Measurements from ENCODE around the gene PRMT3.
A peak's percentile ranks its signal among the peaks of the same experiment; 100 is the strongest.

The PRMT3 gene

GRCh38 chr11:20387261-20388095, at the start of gene PRMT3 (continued):
- TF ChIP-seq PRDM4 (tag by site-specific recombination; IDR thresholded peaks at IDR 0.05) (peak; percentile 11; the same call in 1 of the 2 replicates), ZNF560 (tag by site-specific recombination; IDR thresholded peaks at IDR 0.05; ENCODE audit: borderline replicate concordance) (no peak), ZNF354C (tag by site-specific recombination; IDR thresholded peaks at IDR 0.05; ENCODE audit: borderline replicate concordance, low read depth) (no peak), ZNF19 (tag by site-specific recombination; IDR thresholded peaks at IDR 0.05; ENCODE audit: low read depth) (no peak), GLI2 (tag by site-specific recombination; IDR thresholded peaks at IDR 0.05; ENCODE audit: borderline replicate concordance, low read depth) (no peak), ZNF202 (tag by site-specific recombination; IDR thresholded peaks at IDR 0.05; ENCODE audit: borderline replicate concordance) (no peak), ZNF146 (tag by site-specific recombination; IDR thresholded peaks at IDR 0.05) (0 out of 2 replicates have a peak, but pooled peaks have one; percentile 8), ZNF311 (tag by site-specific recombination; IDR thresholded peaks at IDR 0.05; ENCODE audit: borderline replicate concordance) (no peak), HOXD13 (CRISPR knock-in tag; IDR thresholded peaks at IDR 0.05; ENCODE audit: borderline replicate concordance) (0 out of 2 replicates have a peak, but pooled peaks have one; percentile 5), ZNF558 (tag by site-specific recombination; IDR thresholded peaks at IDR 0.05) (no peak), ZNF248 (tag by site-specific recombination; IDR thresholded peaks at IDR 0.05) (no peak), ZNF621 (tag by site-specific recombination; IDR thresholded peaks at IDR 0.05) (no peak), ZNF292 (tag by site-specific recombination; IDR thresholded peaks at IDR 0.05; ENCODE audit: borderline replicate concordance, low read depth) (no peak), ZBTB26 (tag by site-specific recombination; optimal IDR thresholded peaks at IDR 0.05) (peak; percentile 99), ZBTB21 (tag by site-specific recombination; IDR thresholded peaks at IDR 0.05) (peak; percentile 68), ZNF530 (tag by site-specific recombination; IDR thresholded peaks at IDR 0.05; ENCODE audit: low read depth) (no peak), ZBTB1 (tag by site-specific recombination; IDR thresholded peaks at IDR 0.05) (0 out of 2 replicates have a peak, but pooled peaks have one; percentile 42), ZBTB17 (tag by site-specific recombination; IDR thresholded peaks at IDR 0.05) (peak; percentile 71), ZNF280C (tag by site-specific recombination; IDR thresholded peaks at IDR 0.05) (no peak), KLF10 (tag by site-specific recombination; IDR thresholded peaks at IDR 0.05) (peak; percentile 73; the same call in 1 of the 2 replicates), OSR2 (tag by site-specific recombination; IDR thresholded peaks at IDR 0.05) (no peak), ZNF324 (tag by site-specific recombination; IDR thresholded peaks at IDR 0.05) (peak; percentile 90), AEBP2 (tag by site-specific recombination; IDR thresholded peaks at IDR 0.05; ENCODE audit: borderline replicate concordance) (no peak), ZNF112 (tag by site-specific recombination; IDR thresholded peaks at IDR 0.05) (no peak), ZNF623 (tag by site-specific recombination; IDR thresholded peaks at IDR 0.05) (0 out of 2 replicates have a peak, but pooled peaks have one; percentile 20), ZNF510 (tag by site-specific recombination; IDR thresholded peaks at IDR 0.05; ENCODE audit: insufficient replicate concordance) (no peak), INSM2 (tag by site-specific recombination; IDR thresholded peaks at IDR 0.05) (0 out of 2 replicates have a peak, but pooled peaks have one; percentile 60), ZNF391 (tag by site-specific recombination; IDR thresholded peaks at IDR 0.05; ENCODE audit: borderline replicate concordance, low read depth) (0 out of 2 replicates have a peak, but pooled peaks have one; percentile 55), ZBTB8A (tag by site-specific recombination; IDR thresholded peaks at IDR 0.05) (peak; percentile 52), TRIM28 (IDR thresholded peaks at IDR 0.05; ENCODE audit: borderline replicate concordance, low read length) (0 out of 2 replicates have a peak, but pooled peaks have one; percentile 56)
